Activated T-cell treated with anti-CD3 and anti-CD28 coated beads for 4 hours (primary cell): ENCODE data around the gene EPHA4.

Experiments used
- DNase-seq: peaks from one replicate; pipeline ENCODE4 v3.0.0-alpha.2; 2020

EPHA4 gene

DNA sequence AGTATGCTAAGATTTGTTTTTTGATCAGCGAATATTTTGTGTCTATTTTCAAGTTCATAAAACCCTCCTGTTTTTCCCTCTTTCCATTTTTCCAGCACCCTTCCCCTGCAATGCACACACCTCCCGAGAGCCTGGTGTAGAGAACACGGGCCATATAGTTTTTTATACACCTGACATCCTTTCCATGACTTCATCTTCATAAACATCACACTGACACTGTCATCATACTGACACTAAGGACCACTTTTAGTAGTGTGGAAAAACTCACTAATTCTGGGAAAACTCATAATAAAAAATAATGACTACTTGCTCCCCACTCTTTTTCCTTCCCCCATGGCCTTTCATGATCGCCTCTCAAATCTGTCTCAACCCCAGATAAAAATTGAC is 70.2 kb downstream of the EPHA4 start:
- DNase-seq, result no peak

GRCh38 chr2:221501210-221501882 is 70.8 kb downstream of the EPHA4 start:
- DNase-seq, result no peak

- DNase-seq, result no peak
Observed at GRCh38 chr2:221500501-221501209, 71.4 kb downstream of the EPHA4 start.

GRCh38 chr2:221495731-221496130 is 76.4 kb downstream of the EPHA4 start:
- no peak for DNase-seq

- DNase-seq, result no peak
Observed at GRCh38 chr2:221494556-221494955, 77.5 kb downstream of the EPHA4 start.

- no peak for DNase-seq
Observed at GRCh38 chr2:221493391-221493790, 78.7 kb downstream of the EPHA4 start.

GRCh38 chr2:221492636-221493035 is 79.5 kb downstream of the EPHA4 start:
- no peak for DNase-seq

- DNase-seq, result no peak
Observed at GRCh38 chr2:221490506-221491060, 81.5 kb downstream of the EPHA4 start.

DNA sequence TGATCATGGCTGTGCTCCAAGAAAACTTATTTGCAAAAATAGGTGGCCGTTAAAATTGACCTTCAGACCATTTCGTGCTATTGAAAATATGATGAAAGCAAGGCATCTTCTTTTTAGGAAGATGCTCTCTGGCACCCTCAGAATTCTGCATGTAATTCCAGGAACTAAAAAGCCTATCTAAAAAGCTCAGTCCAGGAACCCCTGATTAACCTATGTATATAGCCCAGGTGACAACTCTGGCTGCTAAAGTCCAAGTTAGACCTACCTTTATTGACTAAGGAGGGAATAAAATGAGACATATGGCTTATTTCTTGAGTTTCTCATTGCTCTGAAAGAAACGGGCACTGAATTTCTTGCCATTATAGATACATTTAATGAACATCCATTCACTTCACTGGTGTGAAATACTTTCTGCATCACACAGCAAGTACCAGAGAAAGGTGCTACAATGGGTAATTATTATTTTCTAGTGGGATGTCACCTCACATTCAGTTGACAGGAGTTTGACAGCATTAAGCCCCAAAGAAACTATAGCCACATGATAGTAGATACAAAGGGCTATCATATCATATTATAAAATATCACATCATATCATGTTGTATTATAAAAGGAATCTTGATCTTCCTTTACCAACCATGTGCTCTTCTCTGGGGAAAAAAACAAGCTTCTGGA is 83.8 kb downstream of the EPHA4 start:
- DNase-seq, result no peak

GRCh38 chr2:221486106-221486505 is 86.0 kb downstream of the EPHA4 start:
- DNase-seq, result no peak

- no peak for DNase-seq
Observed at GRCh38 chr2:221485503-221485870, 86.6 kb downstream of the EPHA4 start.

GRCh38 chr2:221484761-221485502 is 87.2 kb downstream of the EPHA4 start:
- no peak for DNase-seq

- DNase-seq, result no peak
Observed at GRCh38 chr2:221482666-221483455, 89.2 kb downstream of the EPHA4 start.

DNA sequence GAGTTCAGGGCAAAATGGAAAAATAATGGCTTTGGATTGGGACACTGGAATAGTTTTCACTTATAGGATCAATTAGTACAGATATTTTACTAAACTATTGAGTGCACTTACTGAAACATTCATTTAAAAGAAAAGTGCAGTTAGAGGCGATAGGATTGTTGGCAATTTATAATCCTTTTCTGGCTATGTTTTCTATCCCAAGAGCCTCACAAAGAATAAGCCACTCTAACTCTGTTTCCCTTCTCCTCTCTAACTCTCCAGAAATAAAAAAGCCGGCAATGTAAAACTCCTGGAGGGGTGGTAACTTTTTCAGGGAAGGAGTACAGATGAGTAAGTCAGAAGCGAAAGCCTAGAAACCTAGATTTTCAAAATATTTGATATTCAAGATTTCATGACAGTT is 91.3 kb downstream of the EPHA4 start:
- DNase-seq, result no peak

DNA sequence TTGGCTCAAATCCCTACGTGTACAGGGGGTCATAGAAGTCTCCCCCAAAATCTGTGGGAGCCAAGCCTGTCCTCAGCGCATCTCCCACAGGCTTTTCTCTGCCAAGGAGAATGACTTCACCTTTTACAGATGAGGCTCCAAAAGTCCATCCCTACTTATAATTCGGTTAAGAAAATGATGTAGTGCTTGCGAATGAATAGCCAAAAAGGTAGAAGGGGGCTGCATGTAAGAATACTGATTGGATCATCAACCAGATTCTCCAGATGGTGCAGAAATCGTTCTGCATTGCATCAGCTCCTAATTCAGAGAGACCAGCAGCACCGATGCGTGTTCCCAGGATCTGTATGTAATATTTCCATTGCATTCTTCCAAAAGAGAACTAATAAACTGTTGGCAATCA is 91.9 kb downstream of the EPHA4 start:
- no peak for DNase-seq

DNA sequence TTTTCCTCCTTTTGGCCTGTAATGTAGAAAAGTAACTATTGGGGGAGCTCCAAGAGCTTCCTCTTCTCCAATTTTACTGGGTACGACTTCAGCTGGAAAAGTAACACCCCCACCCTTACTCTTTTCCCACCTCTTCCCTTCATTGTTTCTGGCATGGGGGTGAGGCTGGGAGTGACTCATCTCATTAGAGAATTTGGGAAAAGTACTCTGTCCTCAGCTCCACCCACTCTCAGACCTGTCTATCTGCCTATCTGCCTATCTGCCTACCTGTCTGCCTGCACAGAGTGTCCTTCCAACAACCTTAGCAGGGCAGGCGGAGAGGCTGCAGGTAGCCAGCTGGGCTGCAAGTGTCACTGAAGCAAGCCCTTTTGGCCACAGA is 93.6 kb downstream of the EPHA4 start:
- no peak for DNase-seq

DNA sequence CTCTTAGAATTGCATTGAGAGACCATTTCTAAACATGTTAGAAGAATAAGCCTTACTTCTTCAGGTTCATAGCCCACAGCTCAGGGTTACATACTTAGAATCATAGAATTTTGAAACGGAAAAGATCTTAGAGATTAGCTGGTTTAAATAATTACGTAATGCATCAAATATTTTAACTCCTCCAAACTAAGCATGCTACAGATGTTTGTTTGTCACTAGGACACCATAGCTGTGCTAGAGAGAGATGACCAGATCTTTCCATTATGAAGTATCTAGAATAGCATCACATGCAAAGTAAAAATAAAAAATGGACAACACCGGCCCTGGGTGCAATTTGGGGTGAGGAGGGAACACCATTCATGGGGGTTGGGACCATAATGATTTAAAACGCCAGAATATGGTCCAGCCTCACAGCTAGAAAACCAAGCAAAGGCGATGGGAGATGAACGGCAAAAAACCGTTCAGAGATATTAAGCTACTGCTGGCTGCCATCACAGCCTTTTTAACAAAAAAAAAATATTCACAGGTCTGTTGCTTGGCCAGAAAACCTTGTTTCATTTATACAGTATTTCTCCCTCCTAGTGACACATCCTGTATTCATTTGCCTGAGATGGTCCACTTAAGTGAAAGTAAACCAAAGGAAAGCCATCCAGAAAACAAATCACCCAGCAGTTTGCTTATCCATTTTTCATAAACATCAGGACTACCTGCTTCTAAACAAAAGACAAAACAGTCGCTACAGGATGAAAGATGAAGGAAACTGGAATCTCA is 94.2 kb downstream of the EPHA4 start:
- no peak for DNase-seq

DNA sequence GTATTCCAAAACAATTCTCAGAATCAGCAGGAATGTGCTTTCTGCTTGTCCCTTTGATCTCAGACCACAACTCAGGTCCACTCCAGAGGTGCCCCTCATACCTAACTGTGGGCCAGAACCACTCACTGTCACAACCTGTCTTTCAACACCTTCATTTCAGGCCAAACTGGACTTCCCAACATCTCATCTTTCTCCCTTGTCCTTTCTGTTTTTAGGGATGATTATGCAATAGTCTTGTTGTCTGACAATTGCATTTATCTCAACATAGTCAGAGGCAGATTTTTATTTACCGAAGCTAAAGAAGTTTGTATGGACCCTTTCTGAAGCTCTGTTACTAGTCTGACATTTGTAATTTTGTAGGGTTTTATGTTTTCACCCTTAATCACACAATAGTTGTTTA is 95.9 kb downstream of the EPHA4 start:
- DNase-seq, result no peak

GRCh38 chr2:221473451-221473850 is 98.7 kb downstream of the EPHA4 start:
- DNase-seq, result no peak

DNA sequence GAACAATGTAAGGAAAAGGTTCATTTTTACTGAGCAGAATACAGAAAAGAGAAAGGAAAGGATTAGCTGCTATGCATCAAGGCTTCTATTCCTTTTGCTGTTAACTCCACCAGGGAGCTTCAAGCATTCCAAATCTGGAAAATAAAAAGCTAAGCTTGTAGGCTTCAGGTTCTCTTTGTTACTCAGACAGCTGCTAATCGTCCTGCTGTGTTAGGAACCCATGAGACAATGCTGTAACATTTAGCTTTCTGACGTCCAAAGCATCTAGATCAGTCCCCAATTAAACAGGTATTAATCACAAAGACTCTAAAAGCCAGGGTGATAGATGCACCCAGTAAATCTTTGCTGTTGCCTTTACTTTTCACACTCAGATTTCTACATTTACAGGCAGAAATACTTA is 103.8 kb downstream of the EPHA4 start:
- DNase-seq, result no peak

GRCh38 chr2:221467610-221468009 is 104.5 kb downstream of the EPHA4 start:
- no peak for DNase-seq

DNA sequence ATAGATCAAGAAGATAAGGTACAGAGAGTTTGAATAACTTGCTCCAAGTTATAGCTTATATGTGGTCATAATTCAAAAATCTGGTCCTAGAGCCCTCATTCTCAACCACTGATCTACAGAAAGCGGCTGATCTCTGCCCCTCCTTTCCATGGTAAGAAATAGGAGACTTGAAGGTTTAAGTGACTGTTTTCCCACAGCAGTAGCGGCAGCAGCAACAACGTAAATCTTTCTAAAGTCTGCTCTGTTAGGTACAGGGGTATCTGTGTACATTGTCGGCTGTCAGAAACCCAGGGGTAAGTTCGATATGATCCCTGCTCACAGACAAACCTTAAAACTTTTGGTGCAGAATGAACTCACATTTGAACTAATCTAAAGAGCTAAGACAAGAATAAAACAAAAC is 105.4 kb downstream of the EPHA4 start:
- no peak for DNase-seq
